HG02610 (cell line): Measurements from ENCODE around the gene CDKAL1.
"Not testable (repeated sequence)": the region's sequence is repeated elsewhere in the genome, so short reads cannot be mapped to it uniquely, and the experiment has no call there.

Experiments
- ATAC-seq: cut with Tn5 transposase; IDR thresholded peaks from one replicate; pipeline ENCODE4 v1.9.1; 2021; ENCODE audit warnings: mild to moderate bottlenecking, moderate library complexity; ENCODE audit not compliant: unreplicated experiment

The CDKAL1 gene

GRCh38 chr6:21222656-21223055 lies 688.4 kb downstream of the CDKAL1 start:
- no peak for ATAC-seq

GRCh38 chr6:21225912-21226311 lies 691.7 kb downstream of the CDKAL1 start:
- no peak for ATAC-seq

GRCh38 chr6:21227486-21227885 lies 693.2 kb downstream of the CDKAL1 start:
- ATAC-seq: no peak

- no peak for ATAC-seq
Measured at GRCh38 chr6:21228411-21228810, 694.2 kb downstream of the CDKAL1 start.

DNA sequence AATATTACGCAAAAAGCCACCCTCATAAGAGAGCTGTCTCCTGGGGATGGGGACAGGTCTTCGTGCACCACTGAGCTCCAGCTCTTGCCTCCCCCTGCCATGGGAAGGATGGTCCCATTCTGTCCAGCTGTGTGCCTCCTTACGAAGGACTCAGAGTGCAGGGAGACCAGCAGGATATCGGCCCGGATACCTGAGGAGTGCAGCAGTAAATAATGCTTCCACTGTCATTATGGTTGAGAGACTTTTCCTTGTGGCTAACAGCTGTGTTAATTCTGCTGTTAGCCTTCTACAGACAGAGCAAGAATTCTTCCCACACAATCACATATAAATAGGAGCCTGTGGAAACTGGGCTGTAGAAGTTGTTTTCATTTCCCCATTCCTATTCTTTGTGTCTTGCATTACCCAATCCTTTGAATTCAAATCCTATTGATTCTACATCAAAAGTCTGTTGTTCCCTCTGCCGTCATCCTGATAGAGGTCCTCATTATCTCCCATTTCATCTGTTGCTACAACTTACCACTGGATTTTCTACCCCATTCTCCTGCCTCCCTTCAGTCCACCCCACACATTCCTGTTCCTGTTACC lies 694.7 kb downstream of the CDKAL1 start:
- no peak for ATAC-seq

- no peak for ATAC-seq
Measured at GRCh38 chr6:21230536-21230935, 696.3 kb downstream of the CDKAL1 start.

GRCh38 chr6:21235162-21235561 lies 700.9 kb downstream of the CDKAL1 start:
- ATAC-seq: no peak

- ATAC-seq: no peak
Measured at GRCh38 chr6:21238208-21238607, 704.0 kb downstream of the CDKAL1 start.

DNA sequence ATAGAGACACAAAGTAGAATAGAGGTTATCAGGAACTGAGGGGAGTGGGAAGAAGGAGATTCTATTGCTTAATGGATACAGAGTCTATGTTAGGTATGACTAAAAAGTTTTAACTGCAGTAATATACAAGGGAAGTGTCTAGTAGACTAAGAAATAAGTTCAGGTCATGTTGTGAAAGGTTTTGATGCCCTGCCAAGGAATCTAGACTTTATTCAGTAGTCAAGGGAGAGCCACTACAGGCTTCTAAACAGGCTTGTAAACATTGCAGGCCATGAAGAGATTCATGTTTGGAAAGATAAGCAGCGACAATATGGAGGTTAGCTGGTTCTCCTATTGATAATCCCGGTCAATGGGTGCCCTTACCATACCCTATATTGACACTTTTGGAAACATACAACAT lies 706.5 kb downstream of the CDKAL1 start:
- no peak for ATAC-seq

- ATAC-seq: peak; percentile 80
Measured at GRCh38 chr6:21241231-21242130, 707.2 kb downstream of the CDKAL1 start.

DNA sequence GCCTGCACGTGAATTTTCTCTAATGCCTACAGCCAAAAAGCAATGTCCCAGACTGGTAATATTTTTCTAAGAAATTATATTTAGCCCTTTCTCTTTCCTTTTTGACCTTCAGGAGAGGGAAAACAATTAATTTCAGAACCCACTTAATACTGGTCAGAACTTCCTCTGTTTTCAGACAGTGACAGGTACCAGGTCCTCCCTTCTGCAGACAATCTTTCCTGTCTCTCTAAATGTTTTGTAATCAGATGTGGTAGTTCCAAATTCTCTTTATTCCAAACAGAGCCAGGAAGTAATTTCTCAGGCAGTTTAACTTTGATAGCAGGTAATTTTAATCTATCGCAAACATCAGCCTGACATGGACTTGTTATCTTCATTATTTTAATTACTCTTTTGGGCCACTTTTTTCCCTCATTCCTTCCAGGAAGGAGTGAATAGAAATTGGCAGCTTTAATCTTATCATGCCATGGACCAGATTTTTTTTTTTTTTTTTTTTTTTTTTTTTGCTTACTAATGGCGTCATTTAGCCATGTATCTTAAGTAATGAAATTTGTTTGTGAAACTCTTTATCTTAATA lies 710.7 kb downstream of the CDKAL1 start:
- ATAC-seq: no peak

- ATAC-seq: no peak
Measured at GRCh38 chr6:21245488-21245887, 711.2 kb downstream of the CDKAL1 start.

GRCh38 chr6:21246075-21246474 lies 711.8 kb downstream of the CDKAL1 start:
- ATAC-seq: no peak

- not testable (repeated sequence) for ATAC-seq
Measured at GRCh38 chr6:21254460-21254859, 720.2 kb downstream of the CDKAL1 start.

GRCh38 chr6:21256197-21256596 lies 721.9 kb downstream of the CDKAL1 start:
- ATAC-seq: no peak

DNA sequence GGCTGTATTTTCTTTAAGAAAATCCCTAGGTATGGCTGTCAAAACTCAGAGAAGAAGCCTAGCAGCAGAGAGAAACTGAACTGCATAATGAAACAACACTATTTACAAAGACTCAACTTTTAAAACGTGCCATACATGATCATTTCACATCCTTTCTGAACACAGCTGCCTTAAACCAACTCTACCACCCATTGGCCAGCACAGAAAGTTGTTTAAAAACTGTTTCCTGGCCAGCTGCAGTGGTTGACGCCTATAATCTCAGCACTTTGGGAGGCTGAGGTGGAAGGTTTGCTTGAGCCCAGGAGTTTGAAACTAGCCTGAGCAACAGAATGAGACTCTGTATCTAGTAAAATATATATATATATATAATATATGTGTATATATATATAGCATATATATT lies 722.9 kb downstream of the CDKAL1 start:
- ATAC-seq: no peak

DNA sequence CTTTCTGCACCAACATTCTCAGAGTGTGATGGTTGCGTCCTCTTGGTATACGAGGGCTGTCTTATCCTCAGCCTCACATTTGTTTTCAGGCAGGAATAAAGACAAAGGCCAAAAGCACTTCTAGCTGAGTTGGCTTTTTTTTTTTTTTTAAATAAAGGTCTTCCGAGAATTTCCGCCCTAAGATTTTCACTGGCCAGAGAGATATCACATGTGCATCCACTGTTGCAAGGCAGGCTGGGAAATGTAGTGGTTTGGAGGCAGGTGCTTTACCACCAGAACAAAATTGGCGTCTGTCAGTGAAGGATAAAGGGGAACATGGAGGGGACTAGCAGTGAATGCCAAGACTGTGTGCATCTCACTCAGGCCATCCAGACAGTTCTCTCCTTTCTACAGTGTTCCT lies 724.4 kb downstream of the CDKAL1 start:
- no peak for ATAC-seq

GRCh38 chr6:21259660-21260059 lies 725.4 kb downstream of the CDKAL1 start:
- ATAC-seq: no peak

- no peak for ATAC-seq
Measured at GRCh38 chr6:21262504-21262903, 728.2 kb downstream of the CDKAL1 start.

DNA sequence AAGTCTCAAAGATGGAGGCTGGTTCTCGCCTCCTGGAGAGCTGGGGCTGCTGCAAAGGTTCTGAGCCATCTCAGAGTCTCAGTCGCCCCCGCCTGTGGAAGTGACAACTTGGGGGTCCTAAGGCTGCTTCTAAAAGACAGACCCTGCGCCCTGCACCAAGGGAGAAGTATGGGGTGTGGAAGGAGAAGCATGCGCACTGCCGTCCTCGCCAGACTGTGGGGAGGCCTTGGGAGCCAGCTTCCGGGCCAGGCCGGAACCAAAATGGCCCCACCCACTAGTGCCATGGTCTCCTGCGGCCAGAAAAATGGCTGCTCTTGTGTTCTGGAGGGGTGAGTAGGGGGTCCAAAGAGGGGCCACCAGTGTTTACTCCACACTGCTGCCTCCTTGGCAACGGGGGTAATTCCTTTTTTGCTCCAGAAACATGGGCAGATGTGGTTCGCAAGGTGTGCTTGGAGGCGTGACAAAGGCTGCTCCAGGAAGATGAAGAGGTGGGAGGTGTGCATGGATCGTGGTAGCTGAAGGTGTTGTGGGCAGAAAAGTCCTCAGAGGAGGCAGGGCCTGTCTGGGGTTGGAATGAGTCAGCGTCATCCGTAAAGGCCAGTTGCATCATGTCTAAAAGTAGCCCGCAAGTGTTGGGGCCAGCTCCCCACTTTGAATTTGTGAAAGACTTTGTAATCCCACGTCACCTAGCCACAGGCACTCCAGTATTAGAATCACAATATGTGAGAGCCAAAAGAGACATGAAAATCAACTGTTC lies 729.5 kb downstream of the CDKAL1 start:
- peak; percentile 64 for ATAC-seq

GRCh38 chr6:21264288-21265033 lies 730.2 kb downstream of the CDKAL1 start:
- peak; percentile 8 for ATAC-seq
